GM21723 (cell line): ENCODE data around the gene P2RY8.
A peak's percentile ranks its signal among the peaks of the same experiment; 100 is the strongest.
"Not testable (repeated sequence)": the region's sequence is repeated elsewhere in the genome, so short reads cannot be mapped to it uniquely, and the experiment has no call there.

Source experiments
- ATAC-seq: cut with Tn5 transposase; IDR thresholded peaks from one replicate; pipeline ENCODE4 v1.9.1; 2021; ENCODE audit warnings: mild to moderate bottlenecking, moderate library complexity; ENCODE audit not compliant: unreplicated experiment

Gene P2RY8

GRCh38 chrX:1545776-1546408 lies 8.9 kb upstream of the P2RY8 start:
- ATAC-seq: no peak

GRCh38 chrX:1542994-1543725 lies 6.2 kb upstream of the P2RY8 start:
- no peak for ATAC-seq

- ATAC-seq: not testable (repeated sequence)
Observed at GRCh38 chrX:1539146-1539545, 2.2 kb upstream of the P2RY8 start.

- not testable (repeated sequence) for ATAC-seq
Observed at GRCh38 chrX:1537716-1538090, 718 bp upstream of the P2RY8 start.

GRCh38 chrX:1536712-1537030 lies 314 bp downstream of the P2RY8 start:
- ATAC-seq: peak; percentile 3

- ATAC-seq: peak; percentile 25
Observed at GRCh38 chrX:1535241-1536041, 1.5 kb downstream of the P2RY8 start.

GRCh38 chrX:1534301-1535168 lies 2.5 kb downstream of the P2RY8 start:
- ATAC-seq: peak; percentile 27

- ATAC-seq: no peak
Observed at GRCh38 chrX:1533058-1533457, 3.9 kb downstream of the P2RY8 start.

- ATAC-seq: no peak
Observed at GRCh38 chrX:1531096-1531890, 5.7 kb downstream of the P2RY8 start.

- no peak for ATAC-seq
Observed at GRCh38 chrX:1529756-1530155, 7.2 kb downstream of the P2RY8 start.

- no peak for ATAC-seq
Observed at GRCh38 chrX:1529328-1529727, 7.7 kb downstream of the P2RY8 start.

GRCh38 chrX:1528884-1529203 lies 8.1 kb downstream of the P2RY8 start:
- no peak for ATAC-seq

GRCh38 chrX:1528186-1528883 lies 8.7 kb downstream of the P2RY8 start:
- ATAC-seq: no peak

GRCh38 chrX:1527457-1527856 lies 9.5 kb downstream of the P2RY8 start:
- no peak for ATAC-seq

- no peak for ATAC-seq
Observed at GRCh38 chrX:1526565-1526964, 10.4 kb downstream of the P2RY8 start.

- ATAC-seq: no peak
Observed at GRCh38 chrX:1525583-1526355, 11.2 kb downstream of the P2RY8 start.

GRCh38 chrX:1524874-1525582 lies 12.0 kb downstream of the P2RY8 start:
- no peak for ATAC-seq

GRCh38 chrX:1522905-1523304 lies 14.1 kb downstream of the P2RY8 start:
- not testable (repeated sequence) for ATAC-seq
